HPDE6-E6E7 (cell line): ENCODE data around the gene B4GALT5.
"Not testable (repeated sequence)": the region's sequence is repeated elsewhere in the genome, so short reads cannot be mapped to it uniquely, and the experiment has no call there.

Experiments
- DNase-seq: peaks from one replicate; pipeline ENCODE4 v3.0.0; 2011; ENCODE audit warnings: missing footprints; ENCODE audit errors: extremely low spot score

B4GALT5 gene

DNA sequence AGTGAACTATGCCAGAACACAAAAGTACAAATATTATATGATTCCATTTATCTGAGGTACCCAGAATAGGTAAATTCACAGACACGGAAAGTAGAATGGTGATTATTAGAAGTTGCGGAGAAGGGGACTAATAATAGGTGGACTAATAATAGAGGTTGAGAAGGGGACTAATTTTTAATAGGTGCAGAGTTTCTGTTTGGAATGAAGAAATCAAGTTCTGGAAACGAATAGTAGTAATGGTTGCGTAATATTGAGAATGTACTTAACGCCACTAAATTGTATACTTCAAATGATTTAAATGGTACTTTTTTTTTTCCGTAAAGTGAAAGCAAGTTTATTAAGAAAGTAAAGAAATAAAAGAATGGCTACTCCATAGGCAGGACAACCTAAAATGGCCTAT, 33.2 kb downstream of the B4GALT5 start:
- no peak for DNase-seq

DNA sequence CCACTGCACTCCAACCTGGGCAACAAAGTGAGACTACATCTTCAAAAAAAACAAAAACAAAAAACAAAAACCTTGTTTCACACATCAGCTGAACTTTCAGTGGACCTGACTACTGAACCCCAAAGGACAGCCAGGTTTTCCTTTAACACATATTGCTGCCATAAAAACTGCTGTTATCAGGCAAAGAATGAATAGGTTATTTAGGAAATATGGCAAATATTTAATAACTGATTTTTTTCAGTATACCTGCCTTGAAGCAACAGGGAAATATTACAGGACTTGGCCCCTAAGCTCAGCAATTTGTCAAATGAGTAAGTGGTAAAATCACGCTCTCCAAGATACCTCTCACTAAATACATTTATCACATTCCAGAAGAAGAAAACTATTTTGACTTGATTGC, 34.0 kb downstream of the B4GALT5 start:
- no peak for DNase-seq

DNA sequence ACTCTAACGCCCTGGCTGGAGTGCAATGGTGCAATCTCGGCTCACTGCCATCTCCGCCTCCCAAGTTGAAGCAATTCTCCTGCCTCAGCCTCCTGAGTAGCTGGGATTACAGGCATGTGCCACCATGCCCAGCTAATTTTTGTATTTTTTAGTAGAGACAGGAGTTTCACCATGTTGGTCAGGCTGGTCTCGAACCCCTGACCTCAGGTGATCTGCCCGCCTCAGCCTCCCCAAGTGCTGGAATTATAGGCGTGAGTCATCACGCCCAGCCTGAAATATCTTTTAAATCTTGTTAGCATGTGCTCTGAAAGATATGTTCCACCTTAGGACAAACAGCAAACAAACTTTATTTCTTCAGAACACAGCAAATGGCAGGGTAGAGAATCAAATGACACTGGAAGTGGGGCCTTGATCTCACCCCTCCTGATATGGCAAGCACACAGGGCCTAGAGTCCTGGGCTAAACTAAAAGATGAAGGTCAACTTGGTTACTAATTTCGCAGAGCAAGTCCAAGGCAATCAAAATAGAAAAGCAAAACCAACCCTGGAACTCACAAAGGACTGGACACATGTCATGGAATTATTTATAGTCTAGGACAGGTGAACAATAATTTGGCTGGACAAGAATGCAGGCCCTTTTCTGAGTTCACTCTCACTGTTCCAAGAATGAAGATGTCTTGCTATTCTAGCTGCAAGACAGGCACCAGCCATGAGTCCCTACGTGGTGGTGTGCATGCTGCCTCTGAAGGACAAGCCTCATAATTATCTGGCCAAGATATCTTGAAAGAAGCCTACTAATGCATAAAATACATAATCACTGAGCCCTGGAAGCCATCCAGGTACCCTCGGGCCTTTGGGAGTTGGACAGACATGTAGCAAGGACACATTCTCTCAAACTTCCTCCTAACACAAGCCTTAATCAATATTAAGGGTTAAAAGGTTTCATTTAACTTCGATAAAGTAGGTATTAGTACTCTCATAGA, 35.6 kb downstream of the B4GALT5 start:
- DNase-seq, result no peak

DNA sequence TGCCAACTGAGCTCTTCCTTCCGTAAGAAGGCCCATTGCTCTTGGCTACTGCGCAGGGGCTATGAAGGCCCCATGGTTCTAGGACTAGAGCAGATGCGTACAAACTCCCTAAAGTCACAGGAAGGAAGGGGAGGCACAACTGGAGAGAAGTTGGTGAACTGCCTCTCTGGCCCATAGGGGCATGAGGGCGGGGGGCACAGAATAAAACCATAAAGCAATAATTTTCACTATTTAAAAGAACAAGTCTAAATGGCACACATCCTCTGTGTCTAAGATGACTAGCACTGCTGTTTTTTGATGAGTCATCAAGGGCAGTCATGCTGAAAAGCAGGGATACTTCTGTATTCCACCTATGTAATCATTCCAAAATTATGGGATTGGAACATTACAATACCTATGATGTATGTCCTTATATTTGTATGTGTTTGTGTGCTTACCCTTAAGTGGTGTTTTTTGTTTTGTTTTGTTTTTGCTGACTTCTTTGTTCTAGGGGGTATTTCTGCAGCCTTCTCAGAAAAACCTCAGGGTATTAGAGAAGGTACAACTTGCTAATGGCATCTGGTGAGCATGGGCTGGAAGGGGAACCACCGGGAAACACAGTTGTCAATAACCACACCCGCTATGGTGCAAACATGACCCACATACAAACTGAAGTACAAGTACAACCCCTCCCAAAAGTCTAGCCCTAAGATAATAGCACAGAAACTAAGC, 36.9 kb downstream of the B4GALT5 start:
- DNase-seq, result peak; percentile 86

DNA sequence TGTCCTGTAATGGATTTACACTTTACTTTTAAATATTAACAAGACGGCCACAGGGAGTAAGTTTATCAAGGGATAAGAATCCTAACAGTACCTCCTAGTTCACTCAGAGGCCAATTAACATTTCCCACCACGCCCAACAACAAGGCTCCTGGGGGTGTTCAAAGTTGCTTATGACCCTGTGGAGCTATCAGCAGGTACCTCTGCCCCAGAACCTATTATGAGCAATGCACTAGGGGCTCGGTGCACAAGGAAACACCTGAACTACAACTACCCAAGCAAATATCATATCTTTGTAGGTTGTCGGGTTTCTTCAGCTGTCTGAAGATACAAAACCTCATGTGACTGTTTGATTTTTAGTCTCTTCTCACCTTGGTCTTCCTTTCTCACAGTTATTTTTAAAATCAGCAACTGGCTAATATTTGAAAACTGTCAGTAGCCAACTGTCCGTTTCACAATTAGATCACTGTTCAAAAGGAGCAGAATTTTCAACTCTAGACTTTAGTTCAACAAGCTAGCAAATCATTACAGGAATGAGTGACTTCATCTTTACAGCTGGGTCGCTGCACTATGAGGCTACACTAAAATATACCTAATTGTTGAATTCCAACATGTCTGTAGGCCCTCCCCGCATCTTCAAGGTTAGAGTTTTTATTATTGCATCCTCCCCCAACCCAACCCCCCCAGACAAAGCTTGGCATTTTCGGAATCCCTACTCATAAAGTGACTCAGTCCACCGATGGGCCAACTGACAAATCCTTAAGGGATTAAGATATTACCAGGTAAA, 38.1 kb downstream of the B4GALT5 start:
- DNase-seq, result no peak

DNA sequence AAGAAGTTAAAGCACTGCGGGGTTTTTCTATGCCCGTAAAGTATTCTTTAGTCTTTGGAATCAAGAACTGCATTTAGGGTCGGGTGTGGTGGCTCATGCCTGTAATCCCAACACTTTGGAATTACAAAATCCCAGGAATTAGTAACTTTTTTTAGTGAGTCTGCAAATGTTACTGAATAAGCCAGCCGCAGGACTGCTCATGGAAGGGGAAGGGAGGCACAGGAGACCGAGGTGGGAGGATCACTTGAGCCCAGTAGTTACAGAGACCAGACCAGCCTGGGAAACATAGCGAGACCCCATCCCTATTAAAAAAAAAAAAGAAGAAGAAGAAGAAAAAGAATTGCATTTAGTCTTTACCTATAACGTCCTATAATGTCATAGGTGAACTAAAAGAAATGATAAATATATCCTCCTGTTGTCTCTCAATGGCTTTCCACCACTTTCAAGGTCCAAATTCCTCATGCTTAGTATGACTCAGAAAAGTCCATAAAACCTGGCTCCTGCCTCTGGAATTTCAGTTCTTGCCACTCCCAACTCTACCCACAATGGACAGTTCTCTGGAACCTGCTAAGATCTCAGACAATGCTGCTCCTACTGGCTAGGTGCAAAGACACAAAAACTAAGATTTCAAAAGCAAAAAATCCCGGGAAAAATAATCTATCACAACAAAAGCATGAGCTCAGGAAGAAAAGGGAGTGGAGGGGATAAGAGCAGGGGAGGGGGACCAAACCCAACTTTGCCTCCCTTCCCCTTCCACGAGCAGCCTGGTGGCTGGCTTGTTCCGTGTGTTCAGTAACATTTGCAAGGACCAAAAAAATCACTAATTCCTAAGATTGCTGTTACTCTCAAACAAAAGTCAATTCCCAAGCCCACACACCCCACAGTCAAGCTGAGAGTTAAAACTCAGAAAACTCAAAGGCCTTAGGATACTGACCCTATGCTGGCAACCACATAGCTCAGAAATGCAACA, 39.0 kb downstream of the B4GALT5 start:
- no peak for DNase-seq

DNA sequence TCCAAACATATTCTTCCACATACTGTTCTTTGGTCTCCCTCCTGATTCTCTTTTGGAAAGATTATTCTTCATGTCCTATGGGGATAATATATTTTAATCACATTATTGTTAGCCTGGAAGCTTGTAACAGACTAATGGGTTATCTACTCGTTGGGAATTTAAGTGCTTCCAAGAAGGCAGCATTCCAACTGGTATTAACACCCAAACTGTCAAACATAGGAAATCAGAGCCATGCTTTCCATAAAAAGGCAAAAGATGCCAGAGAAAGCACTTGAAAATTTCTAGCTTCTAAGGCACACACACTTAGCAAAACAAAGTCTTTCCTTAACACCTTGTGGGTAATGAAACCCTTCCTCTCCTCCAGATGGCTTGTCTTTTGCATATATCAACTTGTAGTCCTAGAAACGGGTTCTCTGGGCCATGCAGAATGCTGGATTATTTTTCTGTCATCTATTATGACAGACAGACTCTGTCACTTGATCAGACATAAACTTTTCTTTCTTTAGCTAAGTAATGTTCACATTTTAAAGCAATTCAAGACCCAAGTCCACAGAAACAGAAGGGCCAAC, 41.5 kb downstream of the B4GALT5 start:
- DNase-seq, result no peak

DNA sequence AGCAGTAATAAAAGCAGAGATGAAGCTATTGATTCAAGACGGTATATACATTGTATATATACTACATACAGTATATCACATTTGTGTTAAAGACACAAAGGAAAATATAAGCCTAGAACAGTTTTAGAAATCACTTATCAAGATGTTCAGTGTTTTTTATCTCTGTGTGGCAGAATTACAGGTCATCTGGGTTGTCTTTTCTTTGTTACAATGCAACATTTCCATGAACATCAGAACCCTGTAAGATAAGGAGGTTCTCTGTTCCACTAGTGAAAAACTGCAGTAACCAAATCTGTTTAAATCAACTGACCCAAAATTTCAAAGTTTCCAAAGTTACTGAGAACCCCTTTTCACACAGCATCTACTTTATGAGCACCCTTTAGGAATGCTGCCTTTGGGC, 42.2 kb downstream of the B4GALT5 start:
- DNase-seq, result no peak

DNA sequence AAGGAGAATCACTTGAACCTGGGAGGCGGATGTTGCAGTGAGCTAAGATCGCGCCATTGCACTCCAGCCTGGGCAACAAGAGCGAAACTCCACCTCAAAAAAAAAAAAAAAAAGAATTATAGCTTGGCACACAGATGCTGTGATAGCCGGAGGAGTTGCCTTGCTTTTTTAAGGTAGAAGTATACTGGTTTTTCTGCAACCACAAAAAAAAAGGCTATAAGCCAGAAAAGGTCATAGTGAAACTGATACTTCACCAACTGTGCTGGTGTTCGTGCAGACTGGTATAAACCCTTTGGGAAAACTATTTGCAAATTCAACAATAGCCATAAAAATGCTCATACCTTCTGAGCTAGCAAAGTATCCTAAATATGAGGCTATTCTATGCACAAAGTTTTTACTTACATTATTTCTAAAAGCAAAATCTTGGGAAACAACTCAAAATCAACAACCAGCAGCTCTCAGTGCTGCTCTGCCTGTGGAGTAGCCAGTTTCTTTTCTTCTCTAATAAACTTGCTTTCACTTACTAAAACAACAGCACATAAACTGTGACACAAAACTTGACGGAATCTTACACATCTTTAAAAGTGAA, 44.0 kb downstream of the B4GALT5 start:
- no peak for DNase-seq

DNA sequence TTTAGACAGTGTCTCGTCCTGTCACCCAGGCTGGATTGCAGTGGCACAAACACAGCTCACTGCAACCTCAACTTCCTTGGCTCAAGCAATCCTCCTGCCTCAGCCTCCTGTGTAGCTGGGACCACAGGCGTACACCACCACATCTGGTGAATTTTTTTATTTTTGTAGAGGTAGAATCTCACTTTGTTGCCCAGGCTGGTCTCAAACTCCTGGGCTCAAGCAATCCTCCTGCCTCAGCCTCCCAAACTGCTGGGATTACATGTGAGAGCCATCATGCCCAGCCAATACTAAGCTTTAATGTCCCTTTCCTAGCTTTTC, 44.8 kb downstream of the B4GALT5 start:
- DNase-seq, result not testable (repeated sequence)

DNA sequence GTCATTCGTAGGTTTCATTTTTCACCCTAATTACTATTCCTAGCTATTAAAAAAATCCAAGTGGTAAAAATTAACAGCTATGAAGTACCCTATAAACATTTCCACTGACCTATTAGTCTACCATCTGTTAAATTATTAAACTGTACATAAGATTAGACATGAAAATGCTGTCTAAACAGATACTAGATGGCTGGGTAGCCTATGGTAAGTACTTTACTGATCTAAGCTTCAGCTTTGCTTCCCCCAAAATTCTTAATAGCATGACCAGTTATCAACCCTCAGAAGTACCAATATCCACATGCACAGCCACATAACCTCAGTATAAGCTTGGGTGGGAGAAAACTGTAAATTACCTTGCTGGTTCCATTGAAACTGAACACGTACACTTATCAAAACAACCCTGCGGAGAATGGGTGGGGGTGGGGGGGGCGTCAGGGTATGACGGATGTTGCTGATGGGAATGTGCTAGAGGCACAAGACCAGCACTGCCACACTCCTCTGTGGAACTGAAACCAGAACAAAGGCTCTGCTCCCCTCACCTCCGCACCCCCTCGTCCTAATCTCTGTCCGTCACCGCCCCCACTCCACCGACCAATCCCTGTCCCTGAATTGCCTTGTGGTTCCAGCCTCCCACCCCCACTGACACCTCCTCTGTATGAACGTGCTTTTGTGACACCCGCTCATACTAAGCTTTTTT, 45.3 kb downstream of the B4GALT5 start:
- DNase-seq, result no peak

DNA sequence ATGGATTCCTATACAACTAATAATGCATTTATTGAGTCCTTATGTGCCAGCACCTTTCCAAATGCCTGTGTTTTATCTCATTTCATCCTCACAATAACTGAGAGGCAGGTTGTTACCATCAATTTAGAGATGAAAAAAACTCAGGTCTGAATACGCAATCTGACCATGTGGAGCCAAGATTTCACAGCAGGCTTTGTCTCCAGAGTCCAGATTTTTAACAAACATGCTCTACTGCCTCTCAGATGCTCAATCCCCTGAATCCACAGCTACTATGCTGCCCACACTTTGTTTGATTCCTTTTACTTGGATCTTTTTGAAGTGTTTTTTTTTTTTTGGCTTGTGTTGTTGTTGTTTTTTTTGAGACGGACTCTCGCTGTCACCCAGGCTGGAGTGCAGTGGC, 46.8 kb downstream of the B4GALT5 start:
- DNase-seq, result no peak

DNA sequence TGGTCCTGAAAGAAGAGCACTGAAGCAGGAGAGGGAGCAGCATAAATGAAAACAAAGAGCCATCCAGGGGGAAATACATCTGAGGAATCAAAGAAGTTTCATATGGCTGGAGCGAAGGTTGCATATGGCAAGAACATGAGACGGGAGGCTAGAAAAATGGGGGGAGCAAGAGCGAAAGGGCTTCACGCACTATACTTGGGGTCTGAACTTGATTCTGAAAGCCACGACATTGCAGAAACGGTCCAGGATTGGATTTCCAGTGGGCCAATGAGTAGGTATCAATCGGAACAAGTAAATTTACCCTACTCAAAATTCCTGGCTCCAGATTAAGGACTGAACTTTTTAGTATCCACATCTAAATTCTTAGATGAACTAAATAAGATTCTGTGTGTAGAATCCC, 47.9 kb downstream of the B4GALT5 start:
- no peak for DNase-seq

DNA sequence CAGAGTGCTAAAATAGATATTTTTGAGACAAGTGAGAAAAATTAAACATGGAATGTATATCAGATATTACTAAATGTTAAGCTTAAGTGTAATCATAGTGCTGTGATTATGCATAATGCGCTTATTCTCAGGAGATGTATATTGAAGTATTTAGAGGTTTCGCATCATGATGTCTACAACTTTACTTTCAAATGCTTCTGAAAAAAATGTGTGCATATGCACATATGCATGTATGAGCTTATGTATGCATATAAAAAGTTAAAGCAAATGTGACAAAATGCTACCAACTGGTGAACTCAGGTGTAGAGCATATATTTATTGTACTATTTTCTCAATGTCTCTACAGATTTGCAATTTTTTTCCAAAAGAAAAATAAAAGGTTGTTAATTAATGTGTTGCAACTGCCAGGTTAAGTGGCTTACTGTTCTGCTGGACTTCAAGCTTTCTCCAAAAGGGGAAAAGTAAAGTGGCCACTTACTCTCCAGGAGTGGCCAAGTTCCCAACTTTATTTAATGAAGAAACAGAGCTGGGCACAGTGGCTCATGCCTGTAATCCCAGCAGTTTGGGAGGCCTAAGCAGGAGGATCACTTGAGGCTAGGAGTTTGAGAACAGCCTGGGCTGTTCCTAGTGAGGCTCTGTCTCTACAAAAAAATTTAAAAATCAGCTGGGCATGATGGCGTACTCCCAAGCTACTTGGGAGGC, 48.9 kb downstream of the B4GALT5 start:
- no peak for DNase-seq

DNA sequence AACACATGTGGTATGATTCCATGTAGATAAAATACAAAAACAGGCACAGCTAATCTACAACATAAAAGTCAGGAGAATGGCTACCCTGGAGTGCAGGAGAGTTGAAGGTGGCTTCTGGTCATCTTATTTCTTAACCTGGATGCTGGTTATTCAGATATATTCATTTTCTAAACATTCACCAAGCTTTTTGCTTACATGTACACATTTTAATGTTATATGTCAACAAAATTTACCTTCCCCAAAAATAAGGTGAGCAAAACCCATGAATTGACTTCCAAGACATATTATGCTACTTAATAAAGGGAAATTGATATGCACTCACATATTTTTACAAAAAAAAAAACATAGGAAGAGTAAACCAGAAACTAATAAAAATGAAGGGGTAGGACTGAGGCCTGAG, 50.6 kb downstream of the B4GALT5 start:
- no peak for DNase-seq

DNA sequence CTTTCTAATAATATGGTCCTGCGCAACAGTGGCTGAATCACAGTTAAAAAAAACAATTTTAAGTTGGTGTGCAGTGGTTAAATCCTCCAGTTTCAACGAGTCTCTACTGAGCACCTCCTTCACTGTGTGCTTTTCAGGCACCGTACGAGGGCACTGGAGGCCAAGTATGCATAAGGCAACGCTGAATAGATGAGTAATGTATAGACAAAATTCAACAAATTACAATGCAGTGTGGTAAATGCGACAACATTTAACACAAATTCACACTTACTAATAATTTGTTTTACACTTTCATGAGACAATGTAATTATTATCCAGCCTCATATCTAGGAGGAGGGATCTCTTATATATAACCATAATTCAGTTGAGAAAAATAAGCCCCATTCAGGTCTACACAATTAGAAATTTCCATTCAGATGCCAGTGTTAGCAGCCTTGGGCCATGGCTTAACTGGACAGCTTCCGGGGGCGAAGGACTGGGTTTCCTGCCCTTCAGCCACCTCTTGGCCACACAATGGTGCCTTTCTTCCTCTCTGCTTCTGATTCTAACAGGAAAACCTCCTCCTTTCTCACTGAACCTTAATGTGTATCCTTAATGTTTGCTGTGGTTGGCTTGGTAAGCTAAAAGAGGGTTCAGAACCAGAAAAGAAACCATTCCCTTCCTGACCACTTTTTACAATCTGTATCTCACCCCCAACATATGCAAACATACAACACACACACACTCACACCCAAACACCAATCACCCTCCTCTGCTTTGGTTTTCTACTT, 51.9 kb downstream of the B4GALT5 start:
- DNase-seq, result no peak

DNA sequence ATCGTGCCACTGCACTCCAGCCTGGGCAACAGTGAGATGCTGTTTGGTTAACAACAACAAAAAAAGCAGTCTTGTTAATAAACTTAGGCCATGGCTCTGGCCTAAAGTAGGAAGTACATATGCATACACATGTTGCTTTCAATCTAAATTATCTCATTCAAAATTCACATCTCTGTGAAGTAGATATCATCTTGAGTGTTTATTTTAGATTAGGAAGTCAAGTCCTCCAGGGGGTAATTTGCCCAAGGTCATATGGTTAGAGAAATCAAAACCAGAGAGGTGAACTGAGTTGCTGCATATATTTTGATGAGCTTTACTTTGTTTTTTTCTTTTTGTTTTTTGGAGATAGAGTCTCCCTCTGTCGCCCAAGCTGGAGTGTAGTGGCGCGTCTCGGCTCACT, 52.8 kb downstream of the B4GALT5 start:
- DNase-seq, result no peak

DNA sequence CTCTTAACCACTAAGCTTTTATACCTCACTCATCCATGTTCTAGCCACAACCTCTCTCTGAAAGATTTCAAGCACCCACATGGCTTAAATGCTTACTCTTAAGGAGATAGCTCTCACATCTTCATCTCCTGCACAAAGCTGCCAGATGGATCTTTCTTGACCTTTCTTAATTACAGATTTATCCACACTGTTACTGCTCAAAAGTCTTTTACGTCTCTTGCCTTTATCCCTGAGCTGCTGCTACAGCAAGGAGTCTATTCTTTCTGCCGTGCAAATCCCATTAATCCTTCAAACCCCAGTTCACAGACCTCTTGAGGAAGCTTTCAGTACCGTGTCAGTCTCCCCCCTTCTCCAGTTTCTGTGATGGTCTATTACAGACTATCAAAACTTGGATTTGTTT, 54.6 kb downstream of the B4GALT5 start:
- no peak for DNase-seq
